Fibroblast of lung (primary cell): ENCODE data around the gene FHIT. TPM values are rescaled to one million over a fixed set of nuclear protein-coding genes. Genes with fewer than 3 reads are reported as not detected.

Experiments used
- DNase-seq, 2 donors: peaks; one replicate each; pipeline versions ENCODE4 v3.0.0 to v3.0.0-alpha.2; 2010; ENCODE audit warnings: low read depth in 2 of 2
- H2AFZ ChIP-seq: 2 replicates; pipeline ENCODE4 v1.5.1; 2012; ENCODE audit warnings: low read length, control low read depth, inconsistent platforms
- H3K27ac ChIP-seq: 2 replicates; pipeline ENCODE4 v1.5.1; 2011; ENCODE audit warnings: low read length, control low read depth; ENCODE audit not compliant: insufficient read depth
- H3K27me3 ChIP-seq: 2 replicates; pipeline ENCODE4 v1.5.1; 2011; ENCODE audit warnings: mild to moderate bottlenecking, low read length; ENCODE audit not compliant: control insufficient read depth, insufficient read depth
- H3K36me3 ChIP-seq: 2 replicates; pipeline ENCODE4 v1.5.1; 2011; ENCODE audit warnings: low read length; ENCODE audit not compliant: control insufficient read depth, insufficient read depth
- H3K4me1 ChIP-seq: 2 replicates; pipeline ENCODE4 v1.5.1; 2011; ENCODE audit warnings: low read length; ENCODE audit not compliant: control insufficient read depth, insufficient read depth; ENCODE audit errors: extremely low read depth
- H3K4me2 ChIP-seq: 2 replicates; pipeline ENCODE4 v1.5.1; 2011; ENCODE audit warnings: low read length, control low read depth; ENCODE audit not compliant: insufficient read depth; ENCODE audit errors: extremely low read depth
- H3K4me3 ChIP-seq, 4 experiments: fragments of 200-600 bp in 1 of 4; sonication (generic) in 1 of 4; replicated peaks in 1 of 4; 2 replicates each; pipeline ENCODE4 v1.5.1; 2011 to 2016; ENCODE audit warnings: low read length in 4 of 4, low read depth in 3 of 4, mild to moderate bottlenecking in 3 of 4, control low read depth in 2 of 4, inconsistent platforms in 1 of 4, mixed read lengths in 1 of 4; ENCODE audit not compliant: insufficient read depth in 1 of 4; ENCODE audit errors: control extremely low read depth in 1 of 4
- H3K79me2 ChIP-seq: 2 replicates; pipeline ENCODE4 v1.5.1; 2012; ENCODE audit warnings: mild to moderate bottlenecking, low read length, inconsistent platforms; ENCODE audit not compliant: control insufficient read depth, insufficient read depth
- H3K9ac ChIP-seq: 2 replicates; pipeline ENCODE4 v1.5.1; 2011; ENCODE audit warnings: mild to moderate bottlenecking, low read length, control low read depth; ENCODE audit not compliant: insufficient read depth
- H3K9me3 ChIP-seq: 2 replicates; pipeline ENCODE4 v1.5.1; 2012; ENCODE audit warnings: low read depth, low read length; ENCODE audit not compliant: control insufficient read depth, insufficient read depth
- H4K20me1 ChIP-seq: 2 replicates; pipeline ENCODE4 v1.5.1; 2011; ENCODE audit warnings: low read length; ENCODE audit not compliant: control insufficient read depth, insufficient read depth; ENCODE audit errors: extremely low read depth
- EZH2 ChIP-seq: IDR thresholded peaks from 2 replicates; pipeline ENCODE4 v1.5.1; 2012; ENCODE audit warnings: low read length, control low read depth, mild to moderate bottlenecking; ENCODE audit errors: missing control alignments
- polyA plus RNA-seq, 2 donors: library from polyadenylated mRNA; depleted of rRNA in 1 of 2; stranded (reverse) in 1 of 2; unstranded in 1 of 2; fragments of >200 nt; gene quantifications; 2 replicates each; pipeline ENCODE4 v1.2.1, GENCODE V29; 2011 to 2012; ENCODE audit warnings: missing spikeins in 1 of 2
- total RNA-seq: library from RNA; depleted of rRNA; stranded (reverse); fragments of >200 nt; gene quantifications from 2 replicates; pipeline ENCODE4 v1.2.1, GENCODE V29; 2014
- TF ChIP-seq, protein P1 (sequence below), 2 donors: IDR thresholded peaks in 1 of 2; conservative IDR thresholded peaks in 1 of 2; 1 replicate in 1 of 2; 2 replicates in 1 of 2; pipeline ENCODE4 v1.5.1; 2011 to 2012; ENCODE audit warnings: low read length in 2 of 2, control low read depth in 1 of 2, inconsistent platforms in 1 of 2, low read depth in 1 of 2, mild to moderate bottlenecking in 1 of 2

The FHIT gene
- total and polyA plus RNA-seq, 2 donors (not counting 1 experiment from before 2014, with no cell fraction given): 0.79 to 2.1 TPM

DNA sequence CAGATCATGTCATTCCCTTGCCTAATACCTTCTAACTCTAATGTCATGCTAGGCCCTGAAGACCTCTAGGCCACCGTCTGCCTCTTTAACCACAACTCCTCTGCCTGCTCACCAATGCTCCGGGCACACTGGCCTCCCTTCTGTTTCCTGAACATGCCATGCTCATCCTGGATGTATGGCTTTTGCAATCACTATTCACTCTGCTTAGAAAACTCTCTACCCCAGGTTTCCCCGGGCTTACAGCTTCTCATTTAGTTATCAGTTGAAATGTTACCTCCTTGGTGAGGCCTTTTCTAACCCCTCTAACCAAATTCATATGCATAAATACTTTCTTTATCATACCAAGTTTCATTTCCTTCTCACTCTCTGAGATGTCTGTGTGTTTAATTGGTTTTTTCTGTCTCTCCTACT lies 1473.6 kb downstream of the FHIT start:
- H4K20me1 ChIP-seq: no peaks in the 10 kb centered on the region
- H3K4me3 ChIP-seq: no peak overlapping the region
- no peaks in the 10 kb centered on the region for H3K36me3 ChIP-seq
- H2AFZ ChIP-seq: no peak overlapping the region
- no peak overlapping the region for H3K27ac ChIP-seq
- no peaks in the 10 kb centered on the region for H3K27me3 ChIP-seq
- TF ChIP-seq EZH2: no peak
- TF ChIP-seq, protein P1, sequence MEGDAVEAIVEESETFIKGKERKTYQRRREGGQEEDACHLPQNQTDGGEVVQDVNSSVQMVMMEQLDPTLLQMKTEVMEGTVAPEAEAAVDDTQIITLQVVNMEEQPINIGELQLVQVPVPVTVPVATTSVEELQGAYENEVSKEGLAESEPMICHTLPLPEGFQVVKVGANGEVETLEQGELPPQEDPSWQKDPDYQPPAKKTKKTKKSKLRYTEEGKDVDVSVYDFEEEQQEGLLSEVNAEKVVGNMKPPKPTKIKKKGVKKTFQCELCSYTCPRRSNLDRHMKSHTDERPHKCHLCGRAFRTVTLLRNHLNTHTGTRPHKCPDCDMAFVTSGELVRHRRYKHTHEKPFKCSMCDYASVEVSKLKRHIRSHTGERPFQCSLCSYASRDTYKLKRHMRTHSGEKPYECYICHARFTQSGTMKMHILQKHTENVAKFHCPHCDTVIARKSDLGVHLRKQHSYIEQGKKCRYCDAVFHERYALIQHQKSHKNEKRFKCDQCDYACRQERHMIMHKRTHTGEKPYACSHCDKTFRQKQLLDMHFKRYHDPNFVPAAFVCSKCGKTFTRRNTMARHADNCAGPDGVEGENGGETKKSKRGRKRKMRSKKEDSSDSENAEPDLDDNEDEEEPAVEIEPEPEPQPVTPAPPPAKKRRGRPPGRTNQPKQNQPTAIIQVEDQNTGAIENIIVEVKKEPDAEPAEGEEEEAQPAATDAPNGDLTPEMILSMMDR (conservative IDR thresholded peaks at IDR 0.05 in 1 of 2, IDR thresholded peaks at IDR 0.05 in 1 of 2; ENCODE audit: low read depth in 1 of 2, low read length in 2 of 2): no peak
- no peaks in the 10 kb centered on the region for H3K79me2 ChIP-seq
- no peak overlapping the region for H3K9ac ChIP-seq
- no peak overlapping the region for H3K4me2 ChIP-seq
- DNase-seq: no peak
- H3K9me3 ChIP-seq: no peaks in the 10 kb centered on the region
- H3K4me1 ChIP-seq: no peaks in the 10 kb centered on the region

DNA sequence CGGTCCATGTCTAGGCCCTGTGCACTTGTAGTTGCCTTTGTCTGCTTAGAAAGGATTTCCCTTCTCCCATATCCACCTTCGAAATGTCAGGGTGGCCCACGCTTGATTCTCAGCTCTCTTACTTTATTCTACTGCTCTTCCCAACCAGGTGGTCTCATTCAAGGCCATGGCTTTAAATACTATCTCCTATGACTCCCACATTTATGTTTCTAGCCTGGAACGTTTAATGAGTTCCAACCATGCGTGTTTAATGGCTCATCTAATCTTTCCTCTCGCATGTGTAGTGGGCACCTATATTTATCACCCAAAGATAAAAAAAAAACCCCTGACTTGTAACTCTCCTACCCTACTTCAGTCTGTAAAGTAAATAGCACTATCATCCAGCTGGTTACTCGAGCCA lies 1474.2 kb downstream of the FHIT start:
- Histone ChIP-seq H2AFZ (no peak overlapping the region), H3K79me2 (no peaks in the 10 kb centered on the region), H4K20me1 (no peaks in the 10 kb centered on the region), H3K4me1 (no peaks in the 10 kb centered on the region), H3K4me3 (no peak overlapping the region), H3K4me2 (no peak overlapping the region), H3K9ac (no peak overlapping the region), H3K27me3 (no peaks in the 10 kb centered on the region), H3K27ac (no peak overlapping the region), H3K9me3 (no peaks in the 10 kb centered on the region), H3K36me3 (no peaks in the 10 kb centered on the region)
- TF ChIP-seq, protein P1 (conservative IDR thresholded peaks at IDR 0.05 in 1 of 2, IDR thresholded peaks at IDR 0.05 in 1 of 2; ENCODE audit: low read depth in 1 of 2, low read length in 2 of 2): no peak
- TF ChIP-seq EZH2: no peak
- DNase-seq: no peak

DNA sequence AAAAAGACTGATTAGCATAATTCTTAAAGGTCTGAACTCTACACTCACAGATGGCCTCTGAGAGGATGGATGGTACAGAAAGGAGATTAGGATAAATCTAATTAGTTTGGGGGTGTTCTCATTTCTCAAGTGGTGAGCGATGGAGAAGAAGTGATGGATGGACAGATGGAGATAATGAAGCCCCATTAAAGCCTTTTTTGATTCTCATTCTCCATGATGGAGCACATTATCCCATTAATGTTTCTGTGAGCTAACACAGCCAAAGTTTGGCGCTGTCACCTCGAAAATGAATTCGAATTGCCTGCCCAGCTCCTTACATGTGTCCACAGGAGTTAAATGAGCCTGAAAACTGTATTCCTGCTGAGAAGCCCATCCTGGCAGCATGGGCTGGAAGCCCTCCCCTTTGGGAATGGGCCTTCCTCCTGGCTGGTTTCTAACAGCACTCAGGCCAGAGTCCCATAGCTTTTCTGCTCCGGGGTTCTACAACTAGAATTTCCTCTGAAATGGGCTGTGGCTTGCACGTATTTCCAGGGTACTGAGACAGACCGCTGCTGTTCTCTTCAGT lies 1475.4 kb downstream of the FHIT start:
- no peaks in the 10 kb centered on the region for H3K27me3 ChIP-seq
- H3K4me1 ChIP-seq: no peaks in the 10 kb centered on the region
- H3K9me3 ChIP-seq: no peaks in the 10 kb centered on the region
- H4K20me1 ChIP-seq: no peaks in the 10 kb centered on the region
- H3K27ac ChIP-seq: no peak overlapping the region
- no peak for DNase-seq
- no peak overlapping the region for H3K4me2 ChIP-seq
- H3K9ac ChIP-seq: no peak overlapping the region
- H2AFZ ChIP-seq: no peak overlapping the region
- no peak overlapping the region for H3K4me3 ChIP-seq
- no peak for TF ChIP-seq EZH2
- TF ChIP-seq, protein P1 (conservative IDR thresholded peaks at IDR 0.05 in 1 of 2, IDR thresholded peaks at IDR 0.05 in 1 of 2; ENCODE audit: low read depth in 1 of 2, low read length in 2 of 2): no peak
- no peaks in the 10 kb centered on the region for H3K79me2 ChIP-seq
- no peaks in the 10 kb centered on the region for H3K36me3 ChIP-seq
